HG02763 (cell line): ENCODE measurements around the gene MAML2.
"Not testable (repeated sequence)": the region's sequence is repeated elsewhere in the genome, so short reads cannot be mapped to it uniquely, and the experiment has no call there.

Source experiments
- ATAC-seq: cut with Tn5 transposase; IDR thresholded peaks from one replicate; pipeline ENCODE4 v1.9.1; 2021; ENCODE audit warnings: mild to moderate bottlenecking, moderate library complexity; ENCODE audit not compliant: unreplicated experiment

Gene MAML2

DNA sequence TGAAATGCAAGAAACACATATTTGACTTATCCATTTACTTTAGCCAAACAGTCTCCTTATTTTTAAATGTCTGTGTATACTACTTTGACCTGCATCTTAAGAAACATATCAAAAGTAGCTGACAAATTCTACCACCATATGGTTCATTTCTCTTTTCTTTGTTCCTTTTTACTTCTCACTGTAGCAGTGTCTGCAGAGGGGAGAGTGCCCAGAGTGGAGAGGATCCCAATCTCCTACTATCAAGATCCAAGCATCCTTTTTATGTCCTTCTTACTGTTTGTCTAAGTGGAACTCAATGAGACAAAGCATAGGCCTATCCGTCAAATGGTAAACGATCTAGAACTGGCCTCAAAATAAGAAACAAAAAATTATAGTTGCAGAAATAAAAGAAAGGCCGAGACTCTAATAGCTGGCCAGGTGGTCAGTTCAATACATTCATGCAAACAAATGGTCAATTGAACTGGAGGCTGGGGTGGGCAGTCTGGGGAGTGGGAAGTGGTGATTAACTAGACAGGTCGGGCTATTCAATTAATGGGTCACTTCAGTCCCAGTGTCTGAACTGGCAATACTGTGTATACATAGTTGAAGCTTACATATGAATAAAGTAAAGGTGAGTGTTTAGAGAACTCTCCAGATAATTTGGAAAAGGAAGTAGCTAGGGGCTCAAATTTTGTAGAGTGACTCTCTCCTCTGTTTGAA is 149.1 kb downstream of the MAML2 start:
- ATAC-seq, result no peak

DNA sequence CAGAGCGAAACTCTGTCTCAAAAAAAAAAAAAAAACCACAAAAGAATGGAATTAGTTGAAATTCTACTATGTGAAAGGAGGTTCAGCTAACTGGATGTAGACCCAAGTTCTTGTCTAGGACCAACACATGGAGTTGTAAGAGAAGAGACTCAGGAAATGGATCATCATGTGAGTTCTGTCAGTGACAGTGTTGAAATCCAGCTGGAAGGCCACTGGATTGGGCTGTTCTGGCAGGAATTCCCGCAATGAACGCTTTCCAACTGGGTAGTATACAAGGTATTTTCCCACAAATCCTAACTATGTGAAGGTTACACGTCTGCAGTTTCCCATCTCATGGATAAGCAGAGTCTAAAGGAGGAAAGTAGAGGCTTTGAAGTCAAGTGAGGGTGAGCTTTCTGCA is 151.2 kb downstream of the MAML2 start:
- no peak for ATAC-seq

DNA sequence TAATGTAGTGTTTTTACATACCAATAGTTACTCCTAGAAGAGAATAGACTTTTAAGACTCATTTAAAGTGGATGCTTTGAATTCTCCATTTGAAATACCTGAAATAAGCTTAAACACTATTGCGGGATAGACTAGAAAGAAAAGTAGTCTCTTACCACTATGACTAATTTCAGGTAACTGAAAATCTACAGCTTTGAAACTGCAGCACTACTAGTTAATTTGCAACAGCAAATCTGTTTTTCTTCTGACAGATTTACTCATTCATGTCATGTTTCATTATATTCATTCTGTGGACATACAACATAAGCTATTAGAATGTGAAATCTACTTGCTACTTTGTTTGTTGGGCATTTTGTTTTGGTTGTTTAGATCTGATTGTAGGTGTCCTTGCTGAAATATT is 153.6 kb downstream of the MAML2 start:
- ATAC-seq, result no peak

DNA sequence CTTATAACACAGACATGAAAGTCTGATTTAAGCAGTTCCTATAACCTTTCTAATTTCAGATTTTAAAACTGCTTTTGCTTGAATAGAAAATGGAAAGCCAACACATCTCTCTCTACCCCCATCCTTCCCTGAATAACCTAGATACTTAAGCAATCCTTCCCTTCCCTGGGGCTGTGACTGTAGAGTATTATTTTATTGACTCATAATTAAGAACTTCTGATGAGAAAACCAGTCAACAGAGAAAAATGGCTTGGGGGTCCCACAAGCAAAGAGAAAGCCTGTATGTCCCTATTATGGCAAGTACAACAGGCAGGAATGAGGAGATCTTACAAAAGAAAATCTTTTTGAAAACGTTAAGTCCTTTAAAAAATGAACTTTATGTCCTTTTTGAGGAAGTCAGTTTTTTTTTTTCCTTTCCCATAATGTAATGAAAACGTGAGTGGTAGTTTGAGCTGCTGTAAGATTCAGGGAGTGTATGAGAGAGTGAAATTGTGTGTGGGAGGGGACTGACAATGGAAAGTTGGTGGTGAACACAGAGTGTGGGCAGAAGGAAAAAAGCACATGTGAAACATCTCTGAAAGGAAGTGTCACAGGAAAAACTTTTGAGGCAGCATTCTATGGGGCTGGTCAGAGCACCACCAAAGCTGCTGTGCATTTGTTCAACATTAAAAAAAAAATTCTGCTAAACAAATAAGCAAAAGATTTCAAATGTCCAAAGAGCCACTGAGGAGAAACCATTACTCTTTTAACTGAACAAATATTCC is 154.6 kb downstream of the MAML2 start:
- peak; percentile 40 for ATAC-seq

DNA sequence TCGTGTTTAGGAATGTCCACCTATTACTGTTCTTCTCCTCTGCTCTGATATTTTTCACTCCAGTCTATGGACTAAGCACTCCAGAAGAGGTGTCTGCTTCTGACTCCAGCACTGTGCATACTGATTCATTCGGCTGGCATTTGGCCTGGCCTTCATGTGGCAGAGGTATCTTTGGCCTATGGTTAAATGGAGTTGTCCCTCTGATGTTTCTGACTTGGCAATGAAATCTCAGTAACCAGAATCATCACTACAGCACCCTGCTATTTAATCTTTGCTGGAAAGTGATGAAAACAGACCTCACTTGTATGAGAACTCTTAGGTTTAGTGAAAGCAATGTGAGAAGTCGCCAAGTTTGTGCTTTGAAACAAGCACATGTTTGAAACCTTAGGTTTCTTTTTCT is 155.2 kb downstream of the MAML2 start:
- no peak for ATAC-seq

DNA sequence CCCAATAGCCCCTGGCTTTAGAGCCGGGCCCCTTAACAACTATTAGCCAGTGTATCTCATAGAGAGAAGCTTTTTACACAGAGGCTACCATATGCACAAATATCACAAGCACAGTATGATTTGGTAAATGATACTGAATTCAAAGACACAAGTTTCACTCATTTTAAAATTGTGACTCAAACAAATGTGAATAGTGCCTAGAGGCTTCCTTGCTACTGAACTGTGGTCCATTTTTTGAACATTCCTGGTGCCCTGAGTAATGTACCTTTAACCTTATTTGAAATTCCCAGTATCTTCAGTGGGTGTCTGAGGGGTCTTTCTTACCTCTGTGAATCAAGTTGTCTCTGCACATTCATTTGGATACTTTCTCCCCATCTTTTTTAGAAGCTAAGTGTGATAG is 156.2 kb downstream of the MAML2 start:
- no peak for ATAC-seq

DNA sequence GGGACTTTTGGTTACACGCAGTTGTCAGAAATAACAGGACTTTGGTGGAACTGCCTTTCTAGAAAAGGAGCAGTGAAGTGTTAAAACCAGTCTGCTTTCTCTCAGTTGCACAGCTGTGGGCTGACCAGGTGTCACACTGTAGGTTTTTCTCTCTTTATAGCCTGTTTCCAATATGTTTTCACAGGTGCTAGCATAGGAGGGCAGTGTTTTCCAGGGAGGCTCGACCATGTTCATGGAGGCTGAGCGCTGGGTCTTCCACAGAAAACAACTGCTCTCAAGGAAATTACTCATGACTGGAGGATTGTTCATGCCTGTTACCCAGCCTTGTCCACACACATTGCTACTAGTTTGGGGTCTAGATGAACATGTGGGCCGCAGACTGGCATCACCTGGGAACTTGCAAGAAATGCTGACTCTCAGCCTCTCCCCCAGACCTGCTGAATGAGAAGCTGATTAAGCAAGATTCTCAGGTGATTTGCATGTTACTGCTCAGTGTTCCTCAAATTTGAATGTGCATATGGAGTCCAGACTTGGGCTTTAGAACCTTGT is 157.7 kb downstream of the MAML2 start:
- ATAC-seq, result peak; percentile 76

DNA sequence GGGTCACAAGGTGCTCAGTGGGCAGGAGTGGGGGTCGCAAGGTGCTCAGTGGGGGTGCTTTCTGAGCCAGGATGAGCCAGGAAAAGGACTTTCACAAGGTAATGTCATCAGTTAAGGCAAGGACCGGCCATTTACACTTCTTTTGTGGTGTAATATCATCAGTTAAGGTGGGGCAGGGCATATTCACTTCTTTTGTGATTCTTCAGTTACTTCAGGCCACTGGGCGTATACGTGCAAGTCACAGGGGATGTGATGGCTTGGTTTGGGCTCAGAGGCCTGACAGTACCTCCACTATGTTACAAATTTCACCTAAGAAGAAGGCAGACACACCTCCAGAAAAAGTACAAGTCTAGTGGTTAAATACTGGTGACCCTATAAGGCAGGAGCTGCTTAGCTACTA is 162.1 kb downstream of the MAML2 start:
- ATAC-seq, result not testable (repeated sequence)

DNA sequence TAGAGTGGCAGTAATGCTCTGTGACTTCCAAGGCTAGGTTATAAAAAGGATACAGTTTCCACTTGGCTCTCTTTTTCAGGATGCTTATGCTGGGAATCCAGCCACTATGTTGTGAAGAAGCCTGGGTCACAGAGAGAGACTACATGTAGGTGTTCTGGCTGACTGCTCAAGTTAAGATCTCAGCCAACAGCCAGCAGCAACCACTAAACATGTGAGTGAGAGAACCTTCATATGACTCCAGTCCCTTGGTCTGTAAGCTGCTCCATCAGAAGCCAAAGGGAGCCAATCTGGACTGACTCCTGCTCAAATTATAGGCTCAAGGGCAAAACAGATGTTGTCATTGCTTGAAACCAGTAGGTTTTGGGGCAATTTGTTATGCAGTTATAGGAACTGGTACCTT is 162.7 kb downstream of the MAML2 start:
- no peak for ATAC-seq

DNA sequence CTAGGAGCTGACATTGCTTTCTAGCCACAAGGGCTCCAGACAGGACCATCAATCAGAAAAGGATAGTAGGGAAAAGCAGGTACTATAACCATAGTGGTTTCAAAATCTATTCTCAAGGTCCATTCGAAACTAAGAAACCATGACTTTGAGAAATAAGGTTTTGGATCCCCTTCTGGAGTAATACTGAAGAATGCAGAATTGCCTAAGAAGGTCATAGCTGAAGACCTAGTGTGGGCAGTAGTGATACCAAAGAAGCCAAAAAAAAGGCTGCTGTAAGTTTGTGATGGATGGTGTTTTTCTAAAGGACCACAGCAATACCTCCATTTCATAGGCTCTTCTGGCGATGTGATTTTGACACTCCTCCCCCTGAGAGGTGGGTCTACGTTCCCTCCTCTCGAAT is 163.1 kb downstream of the MAML2 start:
- no peak for ATAC-seq

DNA sequence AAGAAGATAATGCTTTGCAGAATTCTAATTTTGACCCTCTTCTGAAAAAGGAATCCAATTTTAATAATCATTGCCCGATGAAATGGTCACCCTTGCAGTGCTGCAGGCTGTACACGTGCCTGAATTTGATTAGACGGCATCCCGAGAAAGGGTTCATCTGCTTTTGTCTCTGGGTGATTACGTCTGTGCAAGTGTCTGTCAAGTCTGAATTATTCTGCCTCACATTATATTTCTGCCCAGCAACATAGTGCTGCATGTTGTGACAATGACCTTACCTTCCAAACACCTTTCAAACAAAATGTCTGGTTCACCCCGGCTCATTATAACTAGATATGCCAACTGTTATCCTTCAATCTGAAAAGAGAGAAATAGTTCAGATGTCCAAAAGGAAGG is 164.1 kb downstream of the MAML2 start:
- no peak for ATAC-seq

DNA sequence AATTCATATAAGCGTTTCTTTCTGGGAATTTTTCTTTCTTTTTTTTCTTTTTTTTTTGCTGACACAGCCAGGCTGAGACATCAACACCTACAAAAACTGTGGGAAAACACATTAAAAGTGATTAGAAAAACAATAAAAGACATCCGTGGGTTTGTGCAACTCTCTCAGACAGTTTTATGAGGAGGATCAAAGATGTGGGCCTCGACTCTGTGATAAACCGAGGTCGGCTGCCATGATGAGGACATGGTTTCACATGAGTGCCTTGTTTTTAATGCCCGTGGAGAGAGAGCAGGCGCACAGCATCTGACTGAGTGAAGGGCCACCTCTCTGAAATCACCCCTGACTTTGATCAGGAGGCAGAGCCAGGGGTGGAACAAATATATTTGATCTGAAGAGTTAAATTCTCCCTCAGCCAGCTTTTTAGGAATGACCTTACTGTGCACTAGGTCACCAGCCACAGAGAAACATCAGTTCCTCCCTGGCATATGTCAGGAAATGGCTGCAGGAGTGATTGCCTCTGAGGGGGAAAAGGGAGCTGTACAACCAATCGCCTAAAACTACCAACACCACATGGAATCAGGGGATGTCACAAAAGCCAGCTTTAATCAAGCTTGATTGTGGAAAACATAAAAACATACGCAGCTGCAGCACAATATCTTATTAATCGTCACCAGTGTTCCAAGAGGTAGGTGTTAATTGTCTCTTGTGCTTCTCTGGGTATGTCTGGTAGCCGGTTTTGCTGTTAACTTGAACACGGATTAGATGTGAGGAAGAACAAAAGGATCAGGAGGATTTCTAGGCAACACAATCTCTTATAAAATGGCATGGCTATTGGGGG is 164.7 kb downstream of the MAML2 start:
- ATAC-seq, result no peak

DNA sequence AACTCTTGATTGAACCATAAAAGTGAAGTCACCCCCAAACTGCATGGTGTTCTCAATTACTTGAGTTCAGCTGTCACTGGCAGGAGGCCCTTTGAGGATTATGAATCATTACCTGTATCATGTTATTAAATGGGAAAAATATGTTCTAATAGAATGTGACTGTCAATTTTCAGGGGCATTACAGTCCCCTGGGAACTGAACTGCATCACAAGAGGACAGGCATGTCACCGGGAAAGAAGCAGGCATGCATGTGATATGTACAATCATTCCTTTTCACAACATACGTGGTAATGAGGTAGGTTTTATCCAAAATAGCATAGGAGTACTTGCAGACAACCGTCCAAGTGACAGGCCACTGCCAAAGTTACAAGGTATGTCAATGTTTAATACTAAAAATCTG is 165.8 kb downstream of the MAML2 start:
- ATAC-seq, result no peak

DNA sequence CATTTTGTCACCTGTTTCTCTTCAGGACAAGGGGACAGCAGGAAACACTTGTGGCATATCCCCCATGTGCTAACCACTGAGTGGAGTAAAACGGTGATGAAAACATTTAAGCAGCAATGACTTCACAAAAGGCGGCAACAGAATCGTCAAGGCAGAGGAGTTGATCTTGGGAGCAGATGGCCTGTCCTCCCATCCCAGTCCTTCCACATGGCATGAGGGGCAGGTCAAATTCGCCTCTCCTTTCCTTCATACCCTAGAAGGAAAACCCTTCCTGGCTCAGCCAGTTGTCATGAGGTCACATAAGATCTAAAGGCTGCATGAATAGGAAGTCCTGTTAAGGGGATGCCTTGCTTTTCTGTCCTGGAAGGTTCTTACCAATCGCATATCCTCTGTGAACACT is 169.1 kb downstream of the MAML2 start:
- no peak for ATAC-seq

DNA sequence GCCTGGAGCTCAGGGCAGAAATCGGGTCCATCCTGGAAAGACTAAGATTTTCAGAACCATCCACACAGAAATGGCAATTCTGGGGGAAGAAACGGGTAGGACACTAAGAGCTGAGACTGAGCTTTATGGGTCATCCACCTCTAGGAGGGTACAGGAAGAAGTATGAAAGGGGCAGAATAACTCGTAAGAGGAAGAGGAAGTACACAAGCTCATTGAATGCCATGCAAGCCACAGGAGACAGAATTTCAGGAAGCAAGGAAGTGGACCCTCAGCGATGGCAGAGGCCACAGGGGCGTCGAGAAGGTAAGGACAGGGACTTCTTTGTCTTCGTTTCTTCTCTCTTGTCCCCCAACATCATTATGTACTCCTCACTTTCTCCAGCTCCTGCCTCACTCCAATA is 169.6 kb downstream of the MAML2 start:
- no peak for ATAC-seq

DNA sequence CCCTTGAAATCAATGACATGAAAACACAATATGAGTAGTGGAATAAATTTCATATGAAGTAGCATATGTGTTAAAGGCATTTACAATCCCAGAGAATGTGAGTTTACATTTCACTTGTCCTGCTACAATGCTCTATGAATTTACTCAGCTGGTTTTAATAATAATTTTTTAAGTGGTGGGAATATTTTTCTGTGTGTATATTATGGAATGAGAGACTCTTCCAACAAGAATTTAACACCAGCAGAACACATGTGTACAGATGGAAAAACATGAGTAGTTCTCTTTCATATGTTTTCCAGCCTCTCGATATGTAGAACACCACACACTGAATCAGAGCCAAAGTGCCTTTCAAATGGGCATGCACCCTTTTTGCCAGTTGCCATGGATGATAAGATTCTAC is 170.4 kb downstream of the MAML2 start:
- no peak for ATAC-seq

DNA sequence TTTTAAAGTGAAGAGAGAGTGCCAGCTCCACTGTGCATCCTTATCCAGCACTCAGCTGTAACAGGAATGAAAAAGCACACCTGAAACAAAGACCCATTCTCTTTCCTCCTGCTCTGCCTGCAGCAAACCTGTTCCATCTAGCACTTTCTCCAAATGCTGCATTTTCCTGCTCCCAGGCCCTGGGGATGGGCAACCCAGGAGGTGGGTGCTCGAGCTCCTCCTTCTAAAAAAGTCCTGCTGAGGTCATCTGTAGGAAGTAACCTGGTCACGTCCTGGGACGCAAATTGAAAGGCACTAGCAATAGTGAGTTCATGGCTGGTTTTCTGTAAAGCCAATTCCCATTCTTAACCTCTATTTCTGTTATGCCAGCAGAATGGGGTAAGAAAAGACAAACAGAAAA is 173.7 kb downstream of the MAML2 start:
- ATAC-seq, result no peak

DNA sequence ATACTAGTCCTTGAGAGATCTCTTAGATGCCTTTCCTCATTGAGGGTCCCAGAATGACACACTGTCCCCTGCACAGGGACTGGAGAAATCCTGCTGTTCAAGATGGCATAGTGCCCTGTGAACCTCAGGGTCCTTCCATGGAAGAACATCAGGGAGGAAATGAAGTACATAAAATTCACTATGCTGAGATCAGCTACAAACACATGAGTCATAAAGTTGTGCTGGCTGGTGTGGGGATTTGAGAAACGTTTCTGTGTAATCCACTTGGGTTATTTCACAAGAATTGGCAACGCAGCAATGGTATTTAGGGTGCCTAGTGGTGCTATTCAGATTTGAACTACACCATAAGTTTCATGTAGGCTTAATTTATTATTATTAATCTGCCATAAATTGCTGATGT is 174.4 kb downstream of the MAML2 start:
- ATAC-seq, result no peak

DNA sequence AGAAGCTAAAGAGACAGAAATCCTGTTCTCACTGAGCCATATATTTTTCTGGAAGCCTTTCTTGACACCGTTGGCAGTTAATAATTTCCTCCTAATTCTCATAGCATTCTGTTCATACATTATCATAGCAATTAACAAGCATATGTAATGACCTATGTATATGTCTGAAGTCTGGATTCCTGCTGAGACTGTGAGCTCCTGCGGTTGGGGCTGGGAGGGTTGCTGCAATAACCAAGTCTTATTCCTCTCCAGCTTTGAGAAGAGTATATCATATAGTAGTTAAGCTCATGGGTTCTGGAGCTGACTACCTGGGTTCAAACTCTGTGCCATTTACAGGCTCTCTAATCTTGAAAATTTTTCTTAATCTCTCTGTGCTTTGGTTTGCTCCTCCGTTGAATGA is 175.2 kb downstream of the MAML2 start:
- no peak for ATAC-seq

DNA sequence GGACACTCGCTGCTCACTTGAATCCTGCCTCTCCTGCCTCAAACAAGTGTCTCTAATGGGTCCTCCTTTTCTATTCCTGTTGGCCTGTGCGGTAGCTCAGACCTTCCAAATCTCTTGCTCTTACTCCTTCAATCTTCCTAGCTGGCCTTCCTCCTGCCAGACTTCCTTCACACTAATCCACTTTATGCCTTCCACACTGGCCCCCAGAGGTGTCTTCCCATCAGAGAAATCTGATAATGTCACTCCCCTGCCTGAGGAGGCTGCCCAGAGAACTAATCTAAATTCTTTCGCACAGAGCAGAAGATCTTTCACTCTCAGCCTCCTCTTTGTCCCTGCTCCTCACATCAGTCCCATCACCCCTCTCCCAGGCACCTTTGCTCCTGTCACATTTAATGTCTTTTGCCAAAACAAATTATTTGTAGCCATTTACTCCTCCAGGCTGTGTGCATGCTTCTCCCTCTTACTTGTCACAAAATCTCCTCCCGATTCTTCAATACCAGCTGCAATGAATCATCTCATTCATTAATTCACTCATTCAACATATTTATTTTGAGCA is 175.7 kb downstream of the MAML2 start:
- ATAC-seq, result no peak

DNA sequence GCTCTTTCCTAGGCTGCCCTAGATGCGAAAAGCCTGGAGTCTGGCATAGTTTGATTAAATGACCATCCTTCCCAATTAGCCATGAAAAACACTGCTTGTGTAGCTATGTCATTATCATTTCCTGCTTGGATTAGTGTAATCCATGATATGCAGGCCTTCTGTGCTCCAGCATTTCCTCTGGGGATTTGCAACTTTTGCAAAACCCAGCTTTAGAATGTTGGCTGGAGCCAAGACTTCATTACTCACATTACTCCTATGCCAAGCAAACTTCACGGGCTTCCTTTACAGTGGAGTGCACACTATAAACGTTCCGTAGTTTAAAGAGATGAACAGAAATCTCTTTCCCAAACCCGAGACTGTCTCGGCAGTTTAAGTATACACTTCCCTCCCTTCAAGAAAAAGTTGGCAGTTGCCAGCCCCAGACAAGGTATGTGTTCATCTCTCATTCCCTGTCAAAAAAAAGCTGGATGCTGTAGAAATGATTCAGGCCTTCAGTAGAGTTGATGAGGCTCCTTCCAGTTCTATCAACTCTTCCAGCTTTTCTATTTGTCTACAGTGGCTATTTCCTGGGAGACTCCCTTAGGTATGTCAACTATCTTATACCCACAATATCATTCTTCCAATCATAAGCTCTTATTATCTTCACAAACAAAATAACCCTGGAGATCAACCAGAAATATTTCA is 180.0 kb downstream of the MAML2 start:
- no peak for ATAC-seq
